HFFc6 (cell line): Measurements from ENCODE around the gene KRTAP10-5. TPM values are rescaled to one million over a fixed set of nuclear protein-coding genes. Genes with fewer than 3 reads are reported as not detected.

Experiments
- DNase-seq: peaks from one replicate; pipeline ENCODE4 v3.0.0-alpha.2; 2018
- H3K27ac Mint-ChIP-seq: 2 replicates; pipeline ENCODE4 v1.8.0; 2020; ENCODE audit warnings: mild to moderate bottlenecking, mixed read lengths
- H3K27me3 Mint-ChIP-seq: 2 replicates; pipeline ENCODE4 v1.8.0; 2021; ENCODE audit warnings: mild to moderate bottlenecking, moderate library complexity, mixed read lengths; ENCODE audit not compliant: insufficient read depth
- H3K36me3 Mint-ChIP-seq: 2 replicates; pipeline ENCODE4 v1.8.0; 2021; ENCODE audit warnings: low read depth, mixed read lengths
- H3K4me1 Mint-ChIP-seq: 2 replicates; pipeline ENCODE4 v1.8.0; 2020; ENCODE audit warnings: low read depth, mixed read lengths
- H3K4me3 Mint-ChIP-seq: 2 replicates; pipeline ENCODE4 v1.8.0; 2020; ENCODE audit warnings: mild to moderate bottlenecking, moderate library complexity, mixed read lengths
- H3K9me3 Mint-ChIP-seq: 2 replicates; pipeline ENCODE4 v1.8.0; 2020; ENCODE audit warnings: mild to moderate bottlenecking, mixed read lengths
- CTCF ChIP-seq: fragments of 200-600 bp; sonication (generic); IDR thresholded peaks from 2 replicates; pipeline ENCODE4 v1.5.0; 2021; ENCODE audit warnings: antibody characterized with exemption, mild to moderate bottlenecking
- total RNA-seq, 6 experiments: library from RNA; stranded (reverse); fragmentation: NEBNext Ultra II Directional; extraction: Animal tissue kit (Norgen Biotek cat#: 25700); gene quantifications; 2 replicates in 1 of 6; 3 replicates in 5 of 6; pipeline ENCODE4 v1.2.3, GENCODE V29; 2021

The KRTAP10-5 gene
- total RNA-seq, 6 experiments from 2014 or later = not detected

- Mint-ChIP-seq H3K9me3 (peaks cover 10% of the 10 kb centered on the region; the same call in 1 of the 2 replicates), H3K27ac (no peak overlapping the region), H3K4me1 (no peaks in the 10 kb centered on the region), H3K4me3 (no peak overlapping the region), H3K27me3 (peaks cover 3% of the 10 kb centered on the region), H3K36me3 (no peaks in the 10 kb centered on the region; the same call in none of the 2 replicates)
- DNase-seq = no peak
- no peak for TF ChIP-seq CTCF
Measured at GRCh38 chr21:44540741-44541288, 39.6 kb downstream of the KRTAP10-5 start.

- Mint-ChIP-seq H3K36me3 (no peaks in the 10 kb centered on the region; the same call in none of the 2 replicates), H3K27ac (no peak within 1 kb of the TSS), H3K9me3 (peaks cover 10% of the 10 kb centered on the region; the same call in 1 of the 2 replicates), H3K4me1 (no peaks in the 10 kb centered on the region), H3K27me3 (peaks cover 6% of the 10 kb centered on the region), H3K4me3 (no peak within 1 kb of the TSS)
- no peak for TF ChIP-seq CTCF
- no peak for DNase-seq
Measured at GRCh38 chr21:44539991-44540666, 40.3 kb downstream of the KRTAP10-5 start, which contains the start of gene KRTAP10-1. Gene KRTAP10-1, minus strand, starts transcription at chr21:44540195. Its CDS starts 45 bp downstream, at chr21:44540150.

GRCh38 chr21:44539046-44539445 is 41.4 kb downstream of the KRTAP10-5 start:
- Mint-ChIP-seq H3K27ac (no peak overlapping the region), H3K4me3 (no peak overlapping the region), H3K36me3 (no peaks in the 10 kb centered on the region; the same call in none of the 2 replicates), H3K27me3 (peaks cover 12% of the 10 kb centered on the region), H3K9me3 (peaks cover 14% of the 10 kb centered on the region; the same call in 1 of the 2 replicates), H3K4me1 (no peaks in the 10 kb centered on the region)
- TF ChIP-seq CTCF = no peak
- DNase-seq = no peak

GRCh38 chr21:44537930-44538911 is 42.2 kb downstream of the KRTAP10-5 start:
- H3K27ac Mint-ChIP-seq = no peak overlapping the region
- no peaks in the 10 kb centered on the region for H3K4me1 Mint-ChIP-seq
- no peak for TF ChIP-seq CTCF
- no peaks in the 10 kb centered on the region; the same call in none of the 2 replicates for H3K36me3 Mint-ChIP-seq
- peaks cover 14% of the 10 kb centered on the region; the same call in 1 of the 2 replicates for H3K9me3 Mint-ChIP-seq
- H3K4me3 Mint-ChIP-seq = no peak overlapping the region
- H3K27me3 Mint-ChIP-seq = peaks cover 12% of the 10 kb centered on the region
- DNase-seq = no peak

- H3K4me3 Mint-ChIP-seq = no peak overlapping the region
- H3K4me1 Mint-ChIP-seq = no peaks in the 10 kb centered on the region
- H3K27me3 Mint-ChIP-seq = peaks cover 12% of the 10 kb centered on the region
- no peak overlapping the region for H3K27ac Mint-ChIP-seq
- no peak for TF ChIP-seq CTCF
- DNase-seq = no peak
- peaks cover 18% of the 10 kb centered on the region; the same call in 1 of the 2 replicates for H3K9me3 Mint-ChIP-seq
- H3K36me3 Mint-ChIP-seq = no peaks in the 10 kb centered on the region; the same call in none of the 2 replicates
Measured at GRCh38 chr21:44535963-44536362, 44.4 kb downstream of the KRTAP10-5 start.
